OCI-LY7 (cell line): Measurements from ENCODE around the gene ANKRD63.

Source experiments
- CTCF ChIP-seq: fragments of 200-600 bp; sonication (generic); conservative IDR thresholded peaks from 2 replicates; pipeline ENCODE4 v1.5.1; 2014; ENCODE audit warnings: mild to moderate bottlenecking, antibody characterized with exemption, low read length, moderate library complexity, mixed read lengths
- EZH2phosphoT487 ChIP-seq: fragments of 200-600 bp; sonication (generic); IDR thresholded peaks from 2 replicates; pipeline ENCODE4 v1.6.1; 2018; ENCODE audit warnings: low read depth, borderline replicate concordance, mild to moderate bottlenecking, mixed run types, antibody characterized with exemption, low read length, moderate library complexity, mixed read lengths

- TF ChIP-seq CTCF (no peak), EZH2phosphoT487 (no peak)
Observed at GRCh38 chr15:40295297-40295696, 12.4 kb upstream of the ANKRD63 start.
